ENCODE data around the gene PLA2G2F. TPM values are rescaled to one million over a fixed set of nuclear protein-coding genes. Genes with fewer than 3 reads are reported as not detected.

The PLA2G2F gene
- total and polyA plus RNA-seq, 2 experiments from 2014 or later: not detected

DNA sequence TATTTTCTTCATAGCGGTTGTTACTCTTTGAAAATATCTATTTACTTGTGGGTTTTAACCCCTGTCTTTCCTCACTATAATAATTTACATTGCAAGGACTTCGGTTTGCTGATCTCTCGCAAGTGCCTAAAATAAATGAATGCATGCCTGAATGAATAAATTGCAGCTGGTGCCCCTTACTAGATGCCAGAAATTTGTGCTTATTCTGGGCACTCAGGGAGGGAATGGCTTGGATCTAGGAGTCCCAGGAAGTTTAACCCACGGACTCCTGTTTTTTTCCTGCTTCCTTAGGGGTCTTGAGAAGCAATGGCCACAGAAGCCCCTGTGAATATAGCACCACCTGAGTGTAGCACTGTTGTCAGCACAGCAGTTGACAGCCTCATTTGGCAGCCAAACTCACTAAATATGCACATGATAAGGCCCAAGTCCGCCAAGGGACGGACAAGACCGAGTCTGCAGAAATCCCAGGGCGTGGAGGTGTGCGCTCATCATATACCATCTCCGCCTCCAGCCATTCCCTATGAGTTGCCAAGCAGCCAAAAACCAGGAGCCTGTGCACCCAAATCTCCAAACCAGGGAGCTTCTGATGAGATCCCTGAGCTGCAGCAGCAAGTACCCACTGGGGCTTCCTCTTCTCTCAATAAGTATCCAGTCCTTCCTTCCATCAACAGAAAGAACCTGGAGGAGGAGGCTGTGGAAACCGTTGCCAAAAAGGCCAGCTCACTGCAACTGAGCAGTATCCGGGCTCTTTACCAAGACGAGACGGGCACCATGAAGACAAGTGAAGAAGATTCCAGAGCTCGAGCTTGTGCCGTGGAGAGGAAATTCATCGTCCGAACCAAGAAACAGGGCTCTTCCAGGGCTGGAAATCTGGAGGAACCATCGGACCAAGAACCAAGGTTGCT is 51.4 kb downstream of the PLA2G2F start (continued):
- no peak for TF ChIP-seq REST (IDR thresholded peaks at IDR 0.05; ENCODE audit: unreplicated experiment)
- no peak for TF ChIP-seq CREB1 (CRISPR knock-in tag; IDR thresholded peaks at IDR 0.05; ENCODE audit: low read depth)
- TF ChIP-seq STAT1 (IDR thresholded peaks at IDR 0.05; ENCODE audit: unreplicated experiment): no peak
- no peak for TF ChIP-seq EZH2phosphoT487 (IDR thresholded peaks at IDR 0.05; ENCODE audit: unreplicated experiment)
- no peak for TF ChIP-seq JUNB (IDR thresholded peaks at IDR 0.05; ENCODE audit: unreplicated experiment)
- no peak for TF ChIP-seq ETS1 (IDR thresholded peaks at IDR 0.05)
- no peak for TF ChIP-seq ZNF114 (CRISPR knock-in tag; IDR thresholded peaks at IDR 0.05)
- TF ChIP-seq ZNF331 (CRISPR knock-in tag; IDR thresholded peaks at IDR 0.05; ENCODE audit: low read depth): no peak
- TF ChIP-seq CTCF (conservative IDR thresholded peaks at IDR 0.05; ENCODE audit: low read depth in 2 of 2): no peak

GRCh38 chr1:20191266-20191825 is 52.2 kb downstream of the PLA2G2F start:
- DNase-seq (ENCODE audit: low spot score): no peak
- Histone ChIP-seq H3K79me2 (replicated peaks; ENCODE audit: insufficient read depth) (no peaks in the 10 kb centered on the region), H3K27me3 (ENCODE audit: insufficient read depth) (no peaks in the 10 kb centered on the region; the same call in 1 of the 2 replicates), H2AFZ (no peak overlapping the region), H4K20me1 (replicated peaks; ENCODE audit: insufficient read depth) (no peaks in the 10 kb centered on the region), H3K4me2 (no peak overlapping the region), H3K36me3 (ENCODE audit: insufficient read depth) (no peaks in the 10 kb centered on the region), H3K4me3 (no peak overlapping the region), H3F3A (replicated peaks; ENCODE audit: low read depth) (no peaks in the 10 kb centered on the region), H3K4me1 (ENCODE audit: insufficient read depth) (peaks cover 19% of the 10 kb centered on the region), H3K9me2 (ENCODE audit: insufficient read depth) (0 out of 2 replicates have a peak, but pooled peaks cover 4% of the 10 kb centered on the region), H3K27ac (ENCODE audit: low read depth) (no peak overlapping the region)
- no peak overlapping the region for H3K4me3 Mint-ChIP-seq
- ATAC-seq: no peak
- peaks cover 4% of the 10 kb centered on the region for H3K27me3 Mint-ChIP-seq (ENCODE audit: insufficient read depth, low read depth, poor library complexity)
- H3K4me1 Mint-ChIP-seq: peaks cover 27% of the 10 kb centered on the region
- no peaks in the 10 kb centered on the region for H3K36me3 Mint-ChIP-seq (ENCODE audit: low read depth)
- TF ChIP-seq EZH2 (IDR thresholded peaks at IDR 0.05; ENCODE audit: low read depth, unreplicated experiment) (no peak), CREB1 (CRISPR knock-in tag; IDR thresholded peaks at IDR 0.05; ENCODE audit: low read depth) (no peak), EZH2phosphoT487 (IDR thresholded peaks at IDR 0.05; ENCODE audit: unreplicated experiment) (no peak), ZNF114 (CRISPR knock-in tag; IDR thresholded peaks at IDR 0.05) (no peak), ZNF331 (CRISPR knock-in tag; IDR thresholded peaks at IDR 0.05; ENCODE audit: low read depth) (no peak), STAT1 (IDR thresholded peaks at IDR 0.05; ENCODE audit: unreplicated experiment) (no peak), POLR2AphosphoS5 (IDR thresholded peaks at IDR 0.05; ENCODE audit: low read depth) (no peak), CTCF (conservative IDR thresholded peaks at IDR 0.05; ENCODE audit: low read depth in 2 of 2) (no peak), NANOG (IDR thresholded peaks at IDR 0.05; ENCODE audit: borderline replicate concordance) (no peak)
- 0 out of 3 replicates have a peak, but pooled peaks cover 3% of the 10 kb centered on the region for H3K9me3 Mint-ChIP-seq
- no peak overlapping the region for H3K27ac Mint-ChIP-seq
